Measurements from ENCODE around the gene ADRA1B. TPM values are rescaled to one million over a fixed set of nuclear protein-coding genes. Genes with fewer than 3 reads are reported as not detected.

The ADRA1B gene
- total RNA-seq, 1 experiment from 2014 or later = 8.3 TPM

- Histone ChIP-seq H3K36me3 (ENCODE audit: control insufficient read depth, insufficient read depth, low read length) (no peaks in the 10 kb centered on the region), H3K4me3 (ENCODE audit: low read depth in 2 of 2, low read length in 2 of 2) (peak overlapping the region; percentile 40 to 63), H3K4me1 (ENCODE audit: control insufficient read depth, insufficient read depth, low read length) (no peaks in the 10 kb centered on the region), H3K27me3 (ENCODE audit: control insufficient read depth, insufficient read depth, low read length) (no peaks in the 10 kb centered on the region; the same call in 1 of the 2 replicates), H3K9me3 (ENCODE audit: control insufficient read depth, insufficient read depth, low read depth, low read length) (no peaks in the 10 kb centered on the region), H3K27ac (ENCODE audit: low read length) (no peak overlapping the region)
- DNase-seq (ENCODE audit: low read depth, low spot score) (no peak), ATAC-seq (peak; percentile 97)
- in situ Hi-C loops (cut with HindIII; ENCODE audit: low pct_unique_long_range_greater_than_20kb, low sequenced_read_pairs) (no loop called here), intact Hi-C loops (cut with micrococcal nuclease; ENCODE audit: unreplicated experiment) (loop anchor here (2.0 to 10.0 kb wide), 5 partner anchors 70 to 832 kb away; partner anchors contain the start of genes ADRA1B and IL12B)
- no TSS peak for BruUV-seq (replicated peaks)
- POLR2A ChIA-PET = no interaction called here
- no peak for TF ChIP-seq TCF7L2 (IDR thresholded peaks at IDR 0.05; ENCODE audit: low read depth, low read length)
- TF ChIP-seq, protein P1, sequence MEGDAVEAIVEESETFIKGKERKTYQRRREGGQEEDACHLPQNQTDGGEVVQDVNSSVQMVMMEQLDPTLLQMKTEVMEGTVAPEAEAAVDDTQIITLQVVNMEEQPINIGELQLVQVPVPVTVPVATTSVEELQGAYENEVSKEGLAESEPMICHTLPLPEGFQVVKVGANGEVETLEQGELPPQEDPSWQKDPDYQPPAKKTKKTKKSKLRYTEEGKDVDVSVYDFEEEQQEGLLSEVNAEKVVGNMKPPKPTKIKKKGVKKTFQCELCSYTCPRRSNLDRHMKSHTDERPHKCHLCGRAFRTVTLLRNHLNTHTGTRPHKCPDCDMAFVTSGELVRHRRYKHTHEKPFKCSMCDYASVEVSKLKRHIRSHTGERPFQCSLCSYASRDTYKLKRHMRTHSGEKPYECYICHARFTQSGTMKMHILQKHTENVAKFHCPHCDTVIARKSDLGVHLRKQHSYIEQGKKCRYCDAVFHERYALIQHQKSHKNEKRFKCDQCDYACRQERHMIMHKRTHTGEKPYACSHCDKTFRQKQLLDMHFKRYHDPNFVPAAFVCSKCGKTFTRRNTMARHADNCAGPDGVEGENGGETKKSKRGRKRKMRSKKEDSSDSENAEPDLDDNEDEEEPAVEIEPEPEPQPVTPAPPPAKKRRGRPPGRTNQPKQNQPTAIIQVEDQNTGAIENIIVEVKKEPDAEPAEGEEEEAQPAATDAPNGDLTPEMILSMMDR (IDR thresholded peaks at IDR 0.05) = peak; percentile 94
- CTCF ChIA-PET = interaction anchor here (0.7 to 1.3 kb wide), 3 partner anchors 69 to 701 kb away, joined by 4 to 5 read pairs (median 4); no protein-coding TSS in a partner anchor
Measured at GRCh38 chr5:159987031-159987674, 70.9 kb downstream of the ADRA1B start.

DNA sequence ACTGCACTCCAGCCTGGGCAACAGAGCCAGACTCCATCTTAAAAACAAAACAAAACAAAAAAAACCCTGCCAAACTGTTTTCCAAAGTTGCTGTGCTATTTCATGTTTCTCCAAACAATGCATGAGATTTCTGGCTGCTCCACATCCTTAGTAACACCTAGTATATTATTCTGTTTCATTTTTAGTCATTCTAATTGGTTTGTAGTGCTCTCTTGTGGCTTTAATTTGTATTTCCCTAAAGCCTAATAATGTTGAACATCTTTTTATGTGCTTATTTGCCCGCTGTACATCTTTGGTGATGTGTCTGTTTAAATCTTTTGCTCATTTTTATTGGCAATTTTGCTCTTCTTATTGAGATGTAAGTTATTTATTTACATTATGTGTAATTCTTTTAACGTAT, 74.2 kb downstream of the ADRA1B start:
- H3K27ac ChIP-seq (ENCODE audit: low read length) = no peak overlapping the region
- POLR2A ChIA-PET = no interaction called here
- H3K4me1 ChIP-seq (ENCODE audit: control insufficient read depth, insufficient read depth, low read length) = no peaks in the 10 kb centered on the region
- no peaks in the 10 kb centered on the region for H3K36me3 ChIP-seq (ENCODE audit: control insufficient read depth, insufficient read depth, low read length)
- intact Hi-C loops (cut with micrococcal nuclease; ENCODE audit: unreplicated experiment) = no loop called here
- in situ Hi-C loops (cut with HindIII; ENCODE audit: low pct_unique_long_range_greater_than_20kb, low sequenced_read_pairs) = no loop called here
- ATAC-seq = no peak
- DNase-seq (ENCODE audit: low read depth, low spot score) = no peak
- H3K4me3 ChIP-seq (ENCODE audit: low read depth in 2 of 2, low read length in 2 of 2) = no peak overlapping the region
- CTCF ChIA-PET = no interaction called here
- no peak for TF ChIP-seq SIN3A (IDR thresholded peaks at IDR 0.05; ENCODE audit: borderline replicate concordance, insufficient read depth, low read depth, low read length)
- TF ChIP-seq, protein P1 (IDR thresholded peaks at IDR 0.05) = peak; percentile 28; the same call in 1 of the 2 replicates
- H3K27me3 ChIP-seq (ENCODE audit: control insufficient read depth, insufficient read depth, low read length) = no peaks in the 10 kb centered on the region; the same call in 1 of the 2 replicates
- no TSS peak for BruUV-seq (replicated peaks)
- no peaks in the 10 kb centered on the region for H3K9me3 ChIP-seq (ENCODE audit: control insufficient read depth, insufficient read depth, low read depth, low read length)

GRCh38 chr5:159992566-159992965, 76.3 kb downstream of the ADRA1B start:
- intact Hi-C loops (cut with micrococcal nuclease; ENCODE audit: unreplicated experiment) (no loop called here), in situ Hi-C loops (cut with HindIII; ENCODE audit: low pct_unique_long_range_greater_than_20kb, low sequenced_read_pairs) (no loop called here)
- ChIA-PET CTCF (no interaction called here), POLR2A (no interaction called here)
- DNase-seq (ENCODE audit: low read depth, low spot score) (no peak), ATAC-seq (no peak)
- no peak overlapping the region for H3K4me3 ChIP-seq (ENCODE audit: low read depth in 2 of 2, low read length in 2 of 2)
- no peaks in the 10 kb centered on the region for H3K9me3 ChIP-seq (ENCODE audit: control insufficient read depth, insufficient read depth, low read depth, low read length)
- no peaks in the 10 kb centered on the region for H3K27me3 ChIP-seq (ENCODE audit: control insufficient read depth, insufficient read depth, low read length)
- H3K36me3 ChIP-seq (ENCODE audit: control insufficient read depth, insufficient read depth, low read length) = no peaks in the 10 kb centered on the region
- no peak overlapping the region for H3K27ac ChIP-seq (ENCODE audit: low read length)
- H3K4me1 ChIP-seq (ENCODE audit: control insufficient read depth, insufficient read depth, low read length) = no peaks in the 10 kb centered on the region
- TF ChIP-seq TCF7L2 (IDR thresholded peaks at IDR 0.05; ENCODE audit: low read depth, low read length) = no peak
- TF ChIP-seq, protein P1 (IDR thresholded peaks at IDR 0.05) = no peak
- no peak for TF ChIP-seq SIN3A (IDR thresholded peaks at IDR 0.05; ENCODE audit: borderline replicate concordance, insufficient read depth, low read depth, low read length)
- no peak for TF ChIP-seq REST (IDR thresholded peaks at IDR 0.05; ENCODE audit: insufficient read depth in 1 of 2, low read depth in 2 of 2, low read length in 1 of 2)
- no peak for TF ChIP-seq POLR2AphosphoS5 (IDR thresholded peaks at IDR 0.05; ENCODE audit: low read depth, low read length)
- BruUV-seq (replicated peaks) = no TSS peak

Measured in Panc1 (cell line).